Fibroblast of lung (primary cell): ENCODE data around the gene ERLIN1.

Experiments
- CTCF ChIP-seq, 2 donors: IDR thresholded peaks in 1 of 2; conservative IDR thresholded peaks in 1 of 2; 1 replicate in 1 of 2; 2 replicates in 1 of 2; pipeline ENCODE4 v1.5.1; 2011 to 2012; ENCODE audit warnings: low read length in 2 of 2, control low read depth in 1 of 2, inconsistent platforms in 1 of 2, low read depth in 1 of 2, mild to moderate bottlenecking in 1 of 2
- EZH2 ChIP-seq: IDR thresholded peaks from 2 replicates; pipeline ENCODE4 v1.5.1; 2012; ENCODE audit warnings: low read length, control low read depth, mild to moderate bottlenecking; ENCODE audit errors: missing control alignments

GRCh38 chr10:100154666-100155065, 31.2 kb downstream of the ERLIN1 start:
- no peak for TF ChIP-seq CTCF (conservative IDR thresholded peaks at IDR 0.05 in 1 of 2, IDR thresholded peaks at IDR 0.05 in 1 of 2; ENCODE audit: low read depth in 1 of 2, low read length in 2 of 2)
- TF ChIP-seq EZH2: no peak
